C4-2B (cell line): ENCODE data around the gene PPP1R1A.

Experiments used
- CTCF ChIP-seq: fragments of 450-650 bp; conservative IDR thresholded peaks from 2 replicates; pipeline ENCODE4 v1.5.1; 2017; ENCODE audit warnings: mild to moderate bottlenecking
- ZFX ChIP-seq: fragments of 450-650 bp; IDR thresholded peaks from 2 replicates; pipeline ENCODE4 v1.6.1; 2017

GRCh38 chr12:54586620-54587019 lies 1.8 kb downstream of the PPP1R1A start:
- TF ChIP-seq CTCF (no peak), ZFX (no peak)
